ENCODE data around the gene PRF1.
"Not testable (repeated sequence)": the region's sequence is repeated elsewhere in the genome, so short reads cannot be mapped to it uniquely, and the experiment has no call there.

The PRF1 gene

DNA sequence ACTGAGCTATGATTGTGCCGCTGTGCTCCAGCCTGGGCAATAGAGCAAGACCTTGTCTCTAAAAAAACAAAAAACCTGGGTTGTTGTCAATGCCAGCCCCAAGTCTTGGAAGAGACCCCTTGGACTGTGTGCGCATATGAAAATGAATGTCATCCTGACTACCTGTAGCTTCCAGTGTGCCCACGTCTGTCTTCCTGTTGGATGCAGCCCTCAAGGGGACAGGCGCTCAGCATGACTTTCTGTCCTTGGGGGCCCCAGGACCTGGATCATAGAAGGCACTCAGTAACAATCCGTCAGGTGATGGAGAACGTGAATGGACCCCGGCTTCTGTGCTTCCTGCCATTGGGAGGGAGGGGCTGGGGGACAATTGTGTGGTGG lies 9.0 kb downstream of the PRF1 start:
- no peak for DNase-seq

DNA sequence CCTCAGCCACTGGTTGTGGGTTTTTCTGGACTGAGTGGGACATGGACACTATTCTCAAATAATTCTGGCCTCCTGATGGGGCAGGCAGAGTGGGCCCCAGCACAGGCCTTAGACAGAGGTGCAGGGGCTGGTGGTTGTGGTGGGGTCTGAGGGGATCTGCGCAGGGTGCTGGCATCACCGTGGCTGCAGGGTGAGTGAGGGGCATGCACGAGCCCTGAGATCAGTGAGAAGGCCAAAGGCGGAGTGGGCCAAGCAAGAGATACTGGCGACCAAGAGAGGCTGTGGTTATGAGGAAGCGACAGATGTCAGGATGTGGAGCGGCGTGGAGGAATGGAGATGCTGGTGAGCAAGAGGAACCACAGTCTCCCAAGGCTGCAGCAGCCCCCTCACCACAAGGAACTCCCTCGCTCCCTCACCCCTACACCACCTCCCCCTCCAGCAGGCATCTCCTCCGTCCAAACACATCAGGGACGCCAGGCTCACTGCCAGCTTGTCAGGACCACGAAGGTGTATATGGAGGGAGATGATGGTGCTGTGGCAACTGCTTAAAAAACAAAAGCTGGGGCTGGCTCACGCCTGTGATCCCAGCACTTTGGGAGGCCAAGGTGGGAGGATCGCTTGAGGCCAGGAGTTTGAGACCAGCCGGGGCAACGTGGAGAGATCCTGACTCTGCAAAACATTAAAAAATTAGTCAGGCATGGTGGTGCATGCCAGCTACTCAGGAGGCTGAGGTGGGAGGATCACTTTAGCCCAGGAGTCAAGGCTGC lies 9.6 kb downstream of the PRF1 start:
- DNase-seq, result peak; percentile 90

DNA sequence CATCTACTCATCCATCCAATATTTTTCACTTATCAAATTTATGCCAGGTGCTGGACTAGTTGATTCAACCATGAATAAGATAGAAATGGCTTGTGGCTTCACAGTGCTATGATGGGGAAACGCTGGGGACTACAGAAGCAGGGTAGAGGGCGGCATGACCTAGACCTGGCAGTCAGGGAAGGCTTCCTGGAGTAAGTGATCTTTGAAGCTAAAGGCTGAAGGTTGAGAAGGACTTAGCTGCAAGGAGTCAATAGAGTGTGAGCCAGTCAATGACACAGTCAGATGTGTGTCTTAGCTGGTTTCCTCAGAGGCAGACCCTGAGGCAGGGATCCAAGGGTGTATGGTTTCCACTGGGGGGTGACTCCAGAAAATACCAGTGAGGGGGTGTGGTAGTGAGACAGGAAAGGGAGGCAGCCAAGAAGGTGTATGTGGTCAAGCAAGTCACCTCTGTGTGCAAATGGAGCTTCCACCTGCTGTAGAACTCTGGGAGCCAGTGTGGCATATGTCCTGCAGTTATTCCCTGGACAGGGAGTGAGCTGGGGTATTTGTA lies 10.3 kb downstream of the PRF1 start:
- DNase-seq, result no peak

DNA sequence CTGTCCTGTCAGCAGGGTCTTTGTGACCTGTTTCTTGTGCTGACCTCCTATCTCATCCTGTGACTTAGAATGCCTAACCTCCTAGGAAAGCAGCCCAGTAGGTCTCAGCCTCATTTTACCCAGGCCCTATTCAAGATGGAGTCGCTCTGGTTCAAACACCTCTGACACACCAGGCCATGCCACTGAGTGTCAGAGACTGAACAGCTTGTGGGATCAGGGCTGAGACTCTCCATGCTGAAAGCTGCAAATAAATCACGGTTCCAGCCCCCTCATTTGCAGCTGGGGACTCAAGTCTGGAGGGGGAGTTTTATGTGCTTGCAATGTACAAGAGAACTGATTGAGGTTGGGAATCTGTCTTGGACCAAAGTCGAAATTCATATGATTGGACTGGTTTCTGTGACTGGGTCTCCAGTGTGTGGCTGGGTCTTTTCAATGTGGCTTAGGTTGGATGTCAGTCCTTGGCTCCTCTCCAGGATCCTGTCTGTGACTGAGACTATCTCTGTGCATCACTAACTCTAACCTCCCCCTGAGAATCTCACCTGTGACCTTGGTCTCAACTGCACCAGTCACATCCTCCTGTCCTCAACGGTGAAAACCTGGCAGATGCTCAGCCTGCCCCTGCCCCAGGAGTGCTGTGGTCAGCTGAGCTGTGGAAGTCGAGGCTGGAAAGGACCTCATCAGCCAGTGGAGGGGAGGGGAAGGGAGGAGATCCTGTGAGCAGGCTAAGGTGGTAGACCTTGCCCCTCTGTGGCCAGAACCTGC lies 11.7 kb downstream of the PRF1 start:
- DNase-seq, result no peak

DNA sequence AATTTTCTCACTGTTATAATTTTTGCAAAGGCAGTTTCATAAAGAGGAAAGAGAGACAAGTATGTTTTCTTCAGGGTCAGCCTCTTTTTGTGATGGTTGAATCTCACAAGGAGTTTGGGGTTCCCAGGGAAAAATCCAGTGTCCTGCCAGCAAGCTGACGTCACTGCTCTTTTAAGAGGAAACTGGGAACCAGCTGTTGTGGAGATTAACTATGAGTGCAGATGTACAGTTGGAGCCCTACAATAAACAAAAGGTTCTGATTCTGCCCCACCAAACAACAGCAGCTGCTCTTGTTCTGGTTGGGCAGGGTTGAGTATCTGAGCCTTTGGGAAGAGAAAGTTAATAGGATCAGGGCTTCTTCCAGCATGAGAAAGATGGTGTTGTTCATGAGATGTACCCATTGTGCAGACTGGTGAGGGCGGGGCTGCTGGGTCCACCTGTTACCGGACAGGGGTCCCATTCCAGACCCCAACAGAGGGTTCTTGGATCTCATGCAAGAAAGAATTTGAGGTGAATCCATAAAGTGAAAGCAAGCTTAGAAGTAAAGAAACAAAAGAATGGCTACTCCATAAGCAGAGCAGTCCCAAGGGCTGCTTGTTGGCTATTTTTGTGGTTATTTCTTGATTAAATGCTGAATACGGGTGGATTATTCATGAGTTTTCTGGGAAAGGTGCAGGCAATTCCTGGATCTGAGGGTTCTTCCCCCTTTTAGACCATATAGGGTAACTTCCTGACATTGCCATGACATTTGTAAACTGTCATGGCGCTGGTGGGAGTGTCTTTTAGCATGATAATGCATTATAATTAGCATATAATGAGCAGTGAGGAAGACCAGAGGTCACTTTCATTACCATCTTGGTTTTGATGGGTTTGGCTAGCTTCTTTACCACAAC lies 12.5 kb downstream of the PRF1 start:
- DNase-seq, result no peak

DNA sequence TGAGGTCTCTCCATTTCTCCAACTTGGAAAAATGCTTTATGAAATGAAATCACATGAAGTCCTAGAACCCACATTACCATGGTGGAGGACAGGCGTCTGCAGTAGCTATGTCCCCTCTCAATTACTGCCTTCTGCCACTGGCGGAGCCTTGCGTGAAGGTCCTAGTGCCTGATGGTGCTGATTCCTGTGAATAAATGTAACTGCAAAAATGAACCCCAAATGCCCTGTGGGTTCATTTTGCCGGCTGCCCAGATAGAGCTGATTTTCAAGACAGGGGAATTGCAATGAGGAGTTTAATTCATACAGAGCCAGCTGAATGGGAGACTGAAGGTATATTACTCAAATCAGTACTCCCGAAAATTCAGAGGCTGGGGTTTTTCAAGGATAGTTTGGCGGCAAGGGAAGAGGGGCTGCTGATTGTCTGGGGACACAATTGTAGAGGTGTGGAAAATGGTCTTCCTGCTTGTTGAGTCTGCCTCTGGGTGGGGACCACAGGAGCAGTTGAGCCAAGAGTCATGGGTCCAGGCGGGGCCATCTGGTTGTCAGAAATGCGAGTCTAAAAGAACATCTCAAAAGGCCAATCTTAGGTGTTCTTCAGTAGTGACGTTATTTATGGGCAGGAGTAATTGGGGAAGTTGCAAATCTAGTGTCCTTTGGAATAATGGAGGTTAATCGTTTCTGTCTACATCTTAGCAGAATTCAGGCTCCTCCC lies 13.5 kb downstream of the PRF1 start:
- DNase-seq, result peak; percentile 27

DNA sequence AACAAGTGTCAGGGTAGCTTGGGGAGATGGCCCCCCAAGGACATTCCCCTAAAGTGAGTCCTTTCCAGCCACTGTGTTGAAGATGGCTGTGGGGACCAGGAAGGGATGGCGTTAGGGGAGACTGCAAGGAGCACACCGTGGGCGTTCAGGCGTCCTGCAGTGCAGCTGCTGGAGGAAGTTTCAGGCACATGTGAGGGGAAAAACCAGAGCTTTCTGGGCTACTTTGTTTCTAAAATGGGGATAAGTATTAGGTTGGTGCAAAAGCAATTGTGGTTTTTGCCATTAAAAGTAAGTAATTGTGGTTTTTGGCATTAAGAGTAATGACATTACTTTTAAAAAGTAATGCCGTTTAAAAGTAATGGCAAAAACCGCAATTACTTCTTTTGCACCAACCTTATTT lies 14.3 kb downstream of the PRF1 start:
- no peak for DNase-seq

GRCh38 chr10:70587045-70587658 lies 15.4 kb downstream of the PRF1 start:
- DNase-seq, result no peak

DNA sequence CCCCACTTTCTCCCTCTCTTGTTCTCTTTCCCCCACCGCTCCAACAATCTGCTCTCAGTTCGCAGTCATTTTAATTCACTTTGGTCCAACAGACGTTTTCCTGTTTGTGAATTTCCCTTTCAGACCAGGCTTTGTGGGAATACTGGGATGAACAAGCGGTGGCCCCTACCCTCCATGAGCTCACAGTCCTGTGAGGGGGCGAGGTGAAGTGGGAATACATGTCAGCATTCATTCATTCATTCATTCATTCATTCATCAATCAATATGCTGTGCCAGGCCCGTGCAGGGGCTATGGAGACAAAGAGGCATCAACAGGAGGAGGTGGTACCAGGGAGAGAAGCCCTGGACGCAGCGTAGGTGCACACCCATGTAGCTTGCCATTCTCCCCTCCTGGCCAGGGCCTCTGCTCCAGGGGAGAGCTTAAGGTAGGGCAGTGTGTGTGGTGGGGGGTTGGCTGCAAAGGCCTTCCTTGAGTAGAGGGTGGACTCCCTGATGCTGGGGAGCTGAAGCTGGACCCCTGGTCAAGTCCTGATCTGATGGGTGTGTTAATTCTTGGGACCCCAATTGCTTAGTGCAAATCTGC lies 16.1 kb downstream of the PRF1 start:
- no peak for DNase-seq

DNA sequence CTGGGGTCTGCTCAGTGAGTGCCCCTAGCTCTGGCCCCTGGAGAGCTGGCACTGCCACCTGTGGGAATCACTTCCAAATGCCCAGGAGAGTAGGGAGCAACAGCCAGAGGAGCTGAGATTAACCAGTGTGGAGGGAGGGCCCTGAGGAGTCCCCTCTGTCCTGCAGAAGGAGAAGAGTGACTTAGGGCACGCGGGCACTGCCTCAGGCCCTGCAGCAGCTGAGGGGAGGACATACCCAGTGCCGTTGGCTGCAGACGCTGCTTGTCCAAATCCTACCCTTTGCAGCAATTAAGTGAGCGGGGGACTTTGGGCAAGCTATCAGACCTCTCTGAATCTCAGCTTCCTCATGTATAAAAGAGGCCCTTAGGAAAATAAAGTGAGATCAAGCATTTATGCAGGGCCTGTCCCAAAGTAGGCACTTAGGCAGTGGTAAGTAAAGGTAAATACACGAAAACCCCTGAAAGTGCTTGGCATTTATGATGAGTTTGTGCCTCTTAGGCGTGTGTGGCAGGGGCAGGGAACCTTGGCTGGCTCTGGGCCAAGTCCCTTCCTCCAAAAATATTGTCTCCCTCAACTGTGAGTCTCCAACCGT lies 16.9 kb downstream of the PRF1 start:
- no peak for DNase-seq

DNA sequence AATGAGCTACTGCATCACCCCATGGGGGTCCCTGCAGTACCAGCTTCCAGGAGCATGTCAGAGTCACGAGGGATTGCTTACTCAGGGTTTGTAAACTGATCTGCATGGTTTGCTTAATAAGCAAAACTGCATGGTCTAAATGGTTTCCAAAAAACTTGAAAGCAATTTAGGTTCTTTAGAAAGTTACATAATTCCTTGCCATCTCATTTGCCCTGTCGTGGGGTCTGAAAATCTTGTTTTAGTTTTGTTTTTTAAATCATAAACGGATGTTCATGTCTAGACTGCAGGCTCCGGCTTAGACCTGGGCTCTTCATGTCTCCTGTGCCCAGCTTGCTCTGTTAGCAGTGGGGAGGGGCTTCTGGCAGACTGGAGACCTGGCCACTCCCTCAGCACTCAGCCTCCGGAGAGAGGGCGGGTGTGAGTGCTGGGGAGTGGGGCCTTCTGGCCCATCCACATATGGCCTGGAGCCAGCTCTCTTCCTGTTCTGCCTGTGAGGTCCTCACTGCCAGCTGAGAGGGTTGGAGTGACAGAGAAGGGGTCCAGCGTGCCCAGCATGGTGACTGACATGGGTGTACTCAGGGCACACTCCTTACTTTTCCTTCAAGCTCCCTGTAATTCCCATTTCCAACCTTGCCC lies 17.5 kb downstream of the PRF1 start:
- DNase-seq, result peak; percentile 86

- no peak for DNase-seq
These were observed 18.2 kb downstream of the PRF1 start for GRCh38 chr10:70584366-70584765.

- DNase-seq, result no peak
These were observed 18.9 kb downstream of the PRF1 start for GRCh38 chr10:70583669-70584037.

DNA sequence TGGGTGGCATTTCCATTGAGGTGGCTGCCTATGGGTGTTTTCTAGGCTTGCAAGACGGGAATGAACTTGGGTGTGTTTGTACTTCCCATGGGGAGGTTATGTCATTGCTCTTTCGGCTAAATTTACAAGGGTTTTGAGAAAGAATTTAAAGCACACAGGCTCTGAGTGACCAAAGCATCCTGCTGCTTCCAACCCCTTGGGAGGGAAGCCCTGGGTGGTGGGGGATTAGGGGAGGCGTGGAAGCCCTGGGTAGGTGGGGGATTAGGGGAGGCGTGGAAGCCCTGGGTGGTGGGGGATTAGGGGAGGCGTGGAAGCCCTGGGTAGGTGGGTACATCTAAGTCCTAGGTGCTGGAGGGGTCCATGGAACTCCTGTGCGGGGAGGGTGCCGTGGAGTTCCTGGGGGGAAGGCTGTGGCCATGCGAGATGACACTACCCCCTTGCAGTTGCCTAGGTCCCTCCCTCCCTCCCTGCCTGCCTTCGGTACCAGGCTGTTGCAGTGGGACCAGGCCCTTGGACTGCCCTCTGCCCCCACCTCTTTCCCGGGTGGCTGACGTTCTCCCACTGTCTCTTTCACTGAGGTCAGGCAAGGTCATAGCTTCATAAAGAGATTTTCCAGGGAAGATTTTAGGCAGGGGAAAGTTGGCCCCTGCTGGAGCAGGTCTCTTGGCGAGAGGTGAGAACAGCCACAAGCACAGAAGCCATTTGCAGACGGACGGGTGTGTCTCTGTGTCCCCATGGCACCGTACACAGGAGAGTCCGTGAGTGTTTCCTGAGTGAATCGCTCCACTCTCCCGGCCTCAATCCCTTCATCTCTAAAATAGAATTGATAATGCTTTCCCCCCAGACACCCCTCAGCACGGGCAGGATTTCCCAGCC lies 19.5 kb downstream of the PRF1 start:
- no peak for DNase-seq

GRCh38 chr10:70581176-70581575 lies 21.4 kb downstream of the PRF1 start:
- DNase-seq, result not testable (repeated sequence)

- no peak for DNase-seq
These were observed 23.1 kb downstream of the PRF1 start for GRCh38 chr10:70579234-70580002.

DNA sequence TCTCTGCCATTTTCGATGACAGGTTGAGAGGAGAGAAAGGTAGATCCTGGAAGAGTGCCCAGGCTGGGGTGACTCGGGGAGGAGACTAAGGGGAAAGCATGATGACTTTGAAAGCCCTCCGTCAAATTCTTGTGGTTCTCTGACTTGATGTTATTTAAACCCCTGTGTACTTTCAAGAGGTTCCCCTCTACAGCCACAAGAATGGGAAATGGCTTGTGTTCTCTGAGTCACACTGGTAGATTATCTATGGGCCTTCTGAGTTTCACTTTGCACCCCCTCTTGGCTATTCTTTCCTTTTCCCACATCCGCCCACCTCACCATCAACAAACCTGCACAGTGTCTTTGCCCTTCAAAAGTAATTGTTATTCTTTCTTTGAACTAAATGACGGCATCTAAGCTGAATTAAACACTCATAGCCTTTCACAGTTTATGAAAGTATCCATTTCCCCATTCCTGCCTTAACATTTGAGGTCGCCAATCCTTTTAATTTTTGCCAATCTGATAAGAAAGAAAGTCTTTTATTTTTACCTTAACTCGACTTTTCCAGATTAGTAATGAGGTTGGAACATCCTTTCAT lies 24.1 kb downstream of the PRF1 start:
- peak; percentile 78 for DNase-seq

- peak; percentile 54 for DNase-seq
These were observed 25.6 kb downstream of the PRF1 start for GRCh38 chr10:70576803-70577517.

All from hematopoietic multipotent progenitor cell treated with erythropoietin and hydrocortisone succinate and interleukin-3 and kit ligand, for 4 days (in vitro differentiated cells).